HCEC 1CT (cell line): Measurements from ENCODE around the gene PIEZO2.
A peak's percentile ranks its signal among the peaks of the same experiment; 100 is the strongest.

Experiments used
- DNase-seq: peaks from one replicate; pipeline ENCODE4 v3.0.0-alpha.2; 2017

The PIEZO2 gene

GRCh38 chr18:11055721-11056120 is 93.6 kb downstream of the PIEZO2 start:
- no peak for DNase-seq

GRCh38 chr18:11054497-11054896 is 94.9 kb downstream of the PIEZO2 start:
- DNase-seq: no peak

DNA sequence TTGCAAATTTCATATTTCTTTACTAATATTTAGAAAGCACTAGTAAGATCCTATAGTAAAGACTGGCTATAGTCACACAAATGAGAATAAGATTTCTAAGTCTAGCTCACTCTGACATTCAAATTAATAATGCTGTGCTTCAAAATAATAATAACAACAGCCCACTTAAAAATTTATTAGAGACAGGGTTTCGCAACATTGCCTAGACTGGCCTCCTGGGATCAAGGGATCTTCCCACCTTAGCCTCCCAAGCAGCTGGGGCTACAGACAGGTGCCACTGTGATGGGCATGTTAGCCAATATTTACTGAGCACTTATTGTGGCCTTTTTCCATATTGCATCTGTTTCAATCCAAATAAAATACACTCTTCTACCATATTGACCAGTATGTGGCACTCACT is 96.1 kb downstream of the PIEZO2 start:
- DNase-seq: no peak

DNA sequence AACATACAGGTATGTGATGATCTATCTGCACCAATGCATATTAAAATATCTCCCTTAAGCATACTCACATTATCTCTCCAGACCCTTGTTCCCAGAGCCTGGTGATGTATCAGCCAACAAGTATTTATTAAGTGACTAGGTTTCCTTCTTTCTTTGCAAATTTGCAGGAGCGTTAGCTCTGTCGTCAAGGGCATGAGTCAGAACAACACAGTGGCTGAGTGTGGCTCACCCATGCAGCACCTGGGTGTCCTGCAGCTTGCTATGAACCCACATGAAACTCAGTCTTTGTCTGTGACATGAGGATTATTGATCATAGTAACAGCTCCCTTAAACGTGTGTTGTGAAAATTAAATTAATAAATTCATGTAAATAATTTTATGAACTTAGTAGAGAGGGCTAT is 96.6 kb downstream of the PIEZO2 start:
- no peak for DNase-seq

DNA sequence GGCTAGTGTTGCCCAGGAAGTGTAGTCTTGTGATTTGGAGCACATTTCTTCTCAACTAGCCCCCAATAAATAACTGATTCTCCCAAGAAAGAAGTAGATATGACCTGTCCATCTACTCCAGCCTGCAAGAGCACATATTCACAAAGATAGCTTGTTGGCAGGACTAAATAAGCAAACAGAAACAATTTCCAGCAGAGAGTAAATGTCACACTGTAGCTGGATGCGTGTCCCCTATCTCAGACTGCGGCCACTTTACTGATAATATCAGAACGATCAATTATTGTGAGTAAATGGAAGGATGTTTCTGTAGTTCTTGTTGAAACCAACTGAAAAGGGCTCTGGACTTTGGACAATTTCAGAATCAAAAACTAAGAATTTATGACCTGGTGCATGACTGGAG is 97.9 kb downstream of the PIEZO2 start:
- no peak for DNase-seq

- DNase-seq: no peak
Measured at GRCh38 chr18:11050966-11051365, 98.4 kb downstream of the PIEZO2 start.

DNA sequence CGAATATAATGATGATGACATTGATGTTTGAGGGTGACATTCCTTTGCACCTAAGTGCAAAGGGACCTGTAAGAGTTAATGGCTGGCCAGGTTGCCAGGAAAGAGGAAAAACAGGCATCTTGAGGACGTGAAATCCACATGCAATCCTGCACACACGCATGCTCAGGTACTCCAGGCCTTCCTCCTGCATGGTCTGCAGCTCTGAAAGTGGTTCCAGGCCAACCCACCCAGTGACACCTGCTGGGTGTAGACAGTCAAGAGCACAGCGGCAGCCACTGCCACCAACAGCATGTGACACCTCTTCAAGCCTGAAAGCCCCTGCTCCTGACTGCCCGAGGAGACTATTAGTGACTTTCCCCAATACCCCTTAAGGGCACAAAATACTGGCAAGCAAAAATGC is 101.6 kb downstream of the PIEZO2 start:
- no peak for DNase-seq

- DNase-seq: no peak
Measured at GRCh38 chr18:11047156-11047555, 102.2 kb downstream of the PIEZO2 start.

DNA sequence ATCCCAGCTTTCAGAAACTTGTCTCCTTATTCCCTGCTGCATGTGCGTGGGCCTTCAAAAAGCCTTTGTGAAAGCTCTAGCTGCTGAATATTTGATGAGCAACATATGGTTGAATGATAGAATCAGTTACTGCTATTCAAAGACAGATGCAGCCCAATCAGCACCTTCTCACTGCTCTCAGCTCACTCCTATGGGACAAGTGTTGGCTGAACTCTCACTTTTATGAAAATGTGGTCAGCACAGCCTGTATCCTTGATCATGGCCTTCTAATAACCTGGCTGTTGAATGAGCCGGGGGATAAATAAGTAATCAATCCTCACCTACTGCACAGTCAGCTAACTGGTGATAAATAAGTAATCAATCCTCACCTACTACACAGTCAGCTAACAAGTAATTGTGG is 103.2 kb downstream of the PIEZO2 start:
- no peak for DNase-seq

GRCh38 chr18:11043694-11044093 is 105.7 kb downstream of the PIEZO2 start:
- no peak for DNase-seq

DNA sequence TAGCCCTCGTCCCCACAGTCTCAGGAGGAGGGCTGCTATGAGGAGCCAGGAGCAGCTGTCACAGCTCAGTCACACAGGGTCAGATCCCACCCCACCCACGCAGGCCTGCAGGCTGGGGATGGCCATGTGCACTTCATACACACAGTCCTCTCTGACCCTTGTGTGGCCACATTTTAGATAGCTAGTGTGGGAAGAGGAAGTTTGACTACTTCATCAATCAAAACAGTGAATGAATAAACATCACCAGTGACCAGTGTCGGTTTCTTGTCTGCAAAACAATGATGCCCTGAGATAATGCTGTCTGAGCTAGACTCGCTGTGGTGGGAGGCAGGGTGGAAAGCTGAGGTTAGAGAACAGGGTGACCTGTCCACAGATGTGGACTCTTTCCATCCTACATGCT is 107.1 kb downstream of the PIEZO2 start:
- DNase-seq: no peak

- peak; percentile 35 for DNase-seq
Measured at GRCh38 chr18:11040823-11041656, 108.3 kb downstream of the PIEZO2 start.

GRCh38 chr18:11040359-11040758 is 109.0 kb downstream of the PIEZO2 start:
- DNase-seq: no peak

DNA sequence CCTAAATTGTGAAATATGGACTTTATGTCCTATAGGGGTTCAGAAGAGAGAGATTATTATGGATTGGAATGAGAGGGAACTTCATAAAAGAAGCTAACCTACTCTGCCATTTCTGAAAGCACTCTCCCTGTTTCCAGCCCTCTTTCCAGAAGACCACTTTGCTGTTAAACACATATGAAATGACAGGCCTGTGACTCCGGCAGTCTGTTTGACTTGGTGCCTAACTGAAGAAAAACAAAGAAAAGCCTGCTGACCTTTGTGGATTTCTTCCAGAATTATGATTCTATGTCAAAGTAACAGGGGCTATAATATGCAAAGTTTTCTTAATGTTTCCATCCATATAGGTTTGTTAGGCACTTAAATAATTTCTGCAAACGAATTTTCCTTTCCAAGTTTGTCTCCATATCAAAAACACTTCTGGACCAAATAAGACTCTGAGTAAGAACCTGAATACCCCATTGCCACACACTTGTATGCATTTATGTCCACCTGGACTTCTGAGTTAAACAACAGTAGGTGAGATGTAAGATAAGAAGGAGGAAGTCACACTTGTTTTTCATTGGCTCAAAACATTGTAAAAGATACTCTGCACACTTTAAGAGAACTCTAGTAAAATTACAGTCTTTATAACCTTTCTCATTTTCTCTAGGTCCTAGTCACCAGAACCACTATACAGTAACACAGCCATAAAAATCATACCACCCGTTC is 111.7 kb downstream of the PIEZO2 start:
- no peak for DNase-seq

GRCh38 chr18:11035814-11036495 is 113.4 kb downstream of the PIEZO2 start:
- DNase-seq: no peak

DNA sequence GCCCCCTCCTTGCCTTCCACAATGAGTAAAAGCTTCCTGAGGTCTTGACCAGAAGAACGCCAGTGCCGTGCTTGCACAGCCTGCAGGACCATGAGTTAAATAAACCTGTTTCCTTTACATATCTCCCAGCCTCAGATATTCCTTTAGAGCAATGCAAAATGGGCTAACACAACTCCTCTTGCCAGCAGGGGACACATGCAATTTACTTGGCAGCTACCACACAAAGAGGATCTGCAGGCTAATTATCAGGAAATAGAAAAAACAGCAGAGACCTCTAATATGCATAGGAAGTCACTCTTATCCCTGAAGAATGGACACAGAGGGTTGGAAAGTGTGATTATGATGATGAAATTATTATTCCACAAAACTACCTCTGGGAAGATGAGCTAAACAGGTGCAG is 114.0 kb downstream of the PIEZO2 start:
- no peak for DNase-seq

DNA sequence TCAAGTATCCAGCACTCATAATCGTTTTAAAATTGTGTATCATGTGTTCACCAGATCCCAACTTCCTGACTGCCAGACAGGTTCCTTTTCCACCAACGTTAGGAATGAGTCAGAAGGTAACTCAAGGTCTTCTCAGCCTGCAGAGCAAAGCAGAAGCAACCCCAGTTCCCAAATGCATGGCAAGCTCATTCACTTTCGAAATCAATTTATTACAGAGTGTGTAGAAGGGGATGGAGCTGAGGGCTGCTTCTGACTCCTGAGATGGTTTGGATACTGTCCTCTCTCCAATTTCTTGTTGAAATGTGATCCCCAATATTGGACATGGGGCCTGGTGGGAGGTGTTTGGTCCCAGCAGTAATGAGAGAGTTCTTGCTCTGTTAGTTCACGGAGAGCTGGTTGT is 114.5 kb downstream of the PIEZO2 start:
- no peak for DNase-seq

DNA sequence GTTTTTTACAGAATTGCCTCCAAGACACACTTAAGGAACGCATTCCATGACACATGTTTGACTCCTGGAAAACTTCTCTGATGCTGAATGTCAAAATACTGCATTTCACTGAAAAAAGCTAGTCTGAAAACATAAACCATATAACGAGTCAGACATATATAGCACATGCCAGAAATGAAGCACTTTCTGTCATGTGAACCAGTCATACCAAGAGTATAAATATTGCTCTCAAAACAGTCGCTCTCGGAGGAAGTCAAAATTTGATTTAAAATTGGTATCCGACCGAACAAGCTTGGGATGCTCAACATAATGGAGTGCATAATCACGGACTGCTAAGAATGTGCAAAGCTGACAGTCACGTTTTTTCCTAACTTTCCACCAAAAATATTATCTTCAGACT is 115.9 kb downstream of the PIEZO2 start:
- DNase-seq: no peak

DNA sequence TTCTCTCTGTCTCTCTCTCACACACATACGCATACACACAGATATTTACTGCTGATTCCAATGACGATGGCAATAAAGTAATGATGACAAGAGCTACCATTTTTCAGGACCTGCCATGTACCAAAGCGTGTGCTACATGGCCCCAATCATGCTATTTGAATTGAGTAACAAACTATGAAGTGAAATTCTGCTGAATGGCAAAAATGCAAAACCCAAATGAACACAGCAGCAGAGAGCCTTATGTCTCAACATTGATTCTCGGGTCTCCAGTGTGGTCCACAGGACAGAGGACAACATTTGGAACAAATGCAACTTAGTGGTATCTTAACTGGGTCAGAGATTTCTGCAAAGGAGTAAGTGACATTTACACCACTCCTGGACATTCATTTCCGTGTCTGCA is 117.4 kb downstream of the PIEZO2 start:
- no peak for DNase-seq

- no peak for DNase-seq
Measured at GRCh38 chr18:11029021-11029420, 120.3 kb downstream of the PIEZO2 start.

DNA sequence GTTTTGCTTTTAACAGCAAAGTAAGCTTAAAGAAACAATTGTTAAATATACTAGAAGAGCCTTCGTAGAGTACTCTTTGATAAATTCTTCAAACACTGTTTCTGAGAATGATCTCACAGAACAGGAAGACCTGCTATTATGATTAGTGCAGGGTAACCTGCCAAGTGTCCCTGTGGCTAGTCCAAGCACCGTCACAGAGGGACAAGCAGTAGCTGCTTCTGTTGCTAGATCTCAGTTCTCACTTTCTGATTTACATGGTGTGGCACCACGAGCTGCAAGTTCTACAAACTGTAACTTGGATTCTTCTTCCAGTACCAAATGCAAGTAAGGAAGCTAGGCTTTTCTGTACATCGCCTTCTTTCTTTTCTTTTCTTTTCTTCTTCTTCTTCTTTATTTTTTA is 121.5 kb downstream of the PIEZO2 start:
- no peak for DNase-seq

DNA sequence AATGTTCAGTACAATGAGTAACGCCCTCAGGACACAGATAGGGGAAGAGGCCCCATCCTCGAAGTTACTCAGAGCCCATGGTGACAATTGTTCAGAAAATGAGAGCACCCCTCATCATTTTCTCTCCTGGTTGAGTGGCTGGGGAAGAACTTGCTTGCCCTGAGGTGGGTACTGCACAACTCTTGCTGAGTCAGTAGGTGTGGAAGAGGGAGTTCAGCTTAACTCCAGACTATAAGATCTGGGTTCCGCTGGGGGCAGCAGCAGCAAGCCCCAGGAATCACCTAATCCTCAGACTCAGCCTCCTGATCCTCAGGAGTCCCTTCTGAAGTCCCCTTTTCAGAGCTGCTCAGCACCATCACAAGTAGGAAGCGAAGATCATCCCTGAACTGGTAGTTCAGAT is 123.7 kb downstream of the PIEZO2 start:
- no peak for DNase-seq

GRCh38 chr18:11024928-11025669 is 124.3 kb downstream of the PIEZO2 start:
- no peak for DNase-seq
